ENCODE results near the gene TPM3.

GRCh38 chr1:154176337-154176736, 15.6 kb downstream of the TPM3 start:
- TF ChIP-seq EZH2phosphoT487 (IDR thresholded peaks at IDR 0.05; ENCODE audit: borderline replicate concordance) = no peak
- no peak for TF ChIP-seq CTCF (conservative IDR thresholded peaks at IDR 0.05; ENCODE audit: low read length)

Measured in Loucy (cell line).